ENCODE data around the gene KCNIP1.
A peak's percentile ranks its signal among the peaks of the same experiment; 100 is the strongest.

Gene KCNIP1

DNA sequence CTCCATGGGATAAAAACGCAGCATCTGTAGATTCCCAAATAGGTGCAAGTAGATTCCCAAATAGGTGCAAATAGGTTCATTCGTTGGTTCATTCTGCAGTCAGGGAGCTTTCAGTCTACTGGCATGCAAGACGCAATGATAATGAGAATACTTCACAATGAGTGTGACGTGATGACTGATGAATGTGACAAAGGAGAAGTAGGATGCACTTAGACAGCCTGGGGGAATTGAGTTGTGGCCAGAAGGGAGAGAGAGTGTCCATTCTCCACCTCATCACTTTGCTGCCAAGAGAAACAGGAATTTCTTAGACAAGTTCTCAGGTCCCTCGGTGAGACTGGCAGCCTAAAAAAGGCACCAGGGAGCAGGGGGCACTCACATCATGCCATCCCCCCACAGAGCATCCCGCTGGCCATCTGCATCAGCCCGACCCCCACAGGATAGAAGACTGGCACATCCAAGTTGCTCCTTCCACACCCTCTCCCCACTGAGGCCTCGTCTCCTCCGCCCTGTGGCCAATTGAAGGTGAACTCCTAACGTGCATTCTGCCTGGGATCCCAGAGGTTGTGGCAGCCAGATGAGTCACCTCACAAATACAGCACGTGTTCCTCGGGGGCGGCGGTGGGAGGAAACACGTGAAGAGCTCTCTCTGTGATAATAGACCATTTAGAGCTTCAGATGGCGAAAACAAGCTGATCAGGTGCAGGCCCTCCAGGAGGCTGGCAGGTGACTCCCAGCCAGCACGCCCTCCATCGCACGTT lies 19.9 kb upstream of the KCNIP1 start:
- DNase-seq (ENCODE audit: low spot score): peak; percentile 38

GRCh38 chr5:170484459-170484831 lies 19.4 kb upstream of the KCNIP1 start:
- DNase-seq (ENCODE audit: low spot score): peak; percentile 14

GRCh38 chr5:170484847-170485615 lies 18.8 kb upstream of the KCNIP1 start:
- peak; percentile 25 for DNase-seq (ENCODE audit: low spot score)

DNA sequence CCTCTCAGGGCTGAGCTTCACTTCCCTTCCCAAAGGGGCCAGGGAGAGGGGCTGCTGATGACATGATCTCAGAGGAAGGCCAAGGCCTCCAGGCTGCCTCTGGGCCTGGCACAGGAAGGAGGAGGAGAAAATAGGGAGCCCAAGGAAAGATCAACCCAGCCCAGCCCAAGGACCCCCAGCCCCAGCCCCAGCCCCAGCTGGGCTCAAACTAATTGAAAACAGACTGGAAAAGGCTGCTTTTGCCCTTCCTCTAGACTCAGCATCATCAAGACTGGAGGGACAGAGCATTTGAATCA lies 18.3 kb upstream of the KCNIP1 start:
- no peak for DNase-seq (ENCODE audit: low spot score)

GRCh38 chr5:170486371-170486770 lies 17.4 kb upstream of the KCNIP1 start:
- no peak for DNase-seq (ENCODE audit: low spot score)

GRCh38 chr5:170488570-170488969 lies 15.2 kb upstream of the KCNIP1 start:
- no peak for DNase-seq (ENCODE audit: low spot score)

GRCh38 chr5:170489199-170489598 lies 14.6 kb upstream of the KCNIP1 start:
- no peak for DNase-seq (ENCODE audit: low spot score)

DNA sequence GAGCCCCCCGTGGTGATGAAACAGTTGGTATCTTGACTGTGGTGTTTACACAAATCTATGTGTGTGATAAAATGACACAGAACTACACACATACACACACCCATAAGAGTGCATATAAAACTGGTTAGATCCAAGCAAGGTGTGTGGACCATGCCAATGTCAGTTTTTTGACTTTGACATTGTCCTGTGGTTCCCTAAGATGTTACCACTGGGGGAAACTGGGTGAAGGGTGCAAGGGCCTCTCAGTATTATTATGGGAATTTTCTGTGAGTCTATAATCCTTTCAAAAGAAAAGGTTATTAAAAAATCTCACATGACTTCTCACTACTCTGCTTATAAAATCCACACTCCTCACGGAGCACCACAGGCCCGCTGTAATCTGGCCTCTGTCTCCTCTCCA lies 13.4 kb upstream of the KCNIP1 start:
- no peak for DNase-seq (ENCODE audit: low spot score)

DNA sequence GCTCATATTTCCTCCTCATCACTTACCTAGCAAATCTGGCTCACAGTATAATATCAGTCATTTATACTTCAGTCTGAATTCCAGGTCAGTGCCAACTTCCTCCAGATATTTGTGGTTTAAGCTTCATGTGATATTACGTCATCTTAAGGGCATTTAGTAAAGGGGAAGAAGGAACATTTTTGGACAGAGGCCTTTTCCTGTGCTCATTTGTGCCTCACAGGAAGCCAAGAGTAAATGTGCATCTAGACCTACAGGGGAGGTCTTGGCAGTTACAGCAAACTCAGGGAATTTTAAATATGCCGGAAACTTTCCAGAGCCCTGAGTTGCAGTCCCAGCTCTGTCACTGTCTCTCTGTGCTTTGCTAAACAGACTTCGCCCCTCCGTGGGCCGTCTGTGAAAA lies 12.3 kb upstream of the KCNIP1 start:
- no peak for DNase-seq (ENCODE audit: low spot score)

GRCh38 chr5:170493028-170493820 lies 10.6 kb upstream of the KCNIP1 start:
- DNase-seq (ENCODE audit: low spot score): no peak

DNA sequence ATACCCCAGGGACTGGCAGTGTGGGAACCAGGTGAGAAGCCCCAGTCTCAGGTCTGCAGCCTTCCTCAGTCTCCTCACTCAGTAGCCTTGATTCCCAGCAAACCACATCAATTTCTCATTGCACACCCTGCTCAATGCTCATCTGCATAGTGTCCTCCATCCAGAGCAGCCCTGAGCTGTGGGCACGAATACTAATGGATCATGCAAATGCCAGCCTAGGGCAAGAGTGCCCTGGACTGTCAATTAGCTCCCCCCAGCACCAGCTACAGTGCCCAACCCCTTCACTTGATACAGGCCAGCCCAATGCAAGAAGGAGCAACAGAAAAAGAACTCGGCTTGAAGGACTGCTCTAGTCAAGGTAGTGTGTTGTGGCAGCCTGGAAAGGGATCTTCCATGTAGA lies 9.8 kb upstream of the KCNIP1 start:
- no peak for DNase-seq (ENCODE audit: low spot score)

GRCh38 chr5:170495825-170496661 lies 7.8 kb upstream of the KCNIP1 start:
- no peak for DNase-seq (ENCODE audit: low spot score)

GRCh38 chr5:170496662-170497028 lies 7.2 kb upstream of the KCNIP1 start:
- DNase-seq (ENCODE audit: low spot score): no peak

DNA sequence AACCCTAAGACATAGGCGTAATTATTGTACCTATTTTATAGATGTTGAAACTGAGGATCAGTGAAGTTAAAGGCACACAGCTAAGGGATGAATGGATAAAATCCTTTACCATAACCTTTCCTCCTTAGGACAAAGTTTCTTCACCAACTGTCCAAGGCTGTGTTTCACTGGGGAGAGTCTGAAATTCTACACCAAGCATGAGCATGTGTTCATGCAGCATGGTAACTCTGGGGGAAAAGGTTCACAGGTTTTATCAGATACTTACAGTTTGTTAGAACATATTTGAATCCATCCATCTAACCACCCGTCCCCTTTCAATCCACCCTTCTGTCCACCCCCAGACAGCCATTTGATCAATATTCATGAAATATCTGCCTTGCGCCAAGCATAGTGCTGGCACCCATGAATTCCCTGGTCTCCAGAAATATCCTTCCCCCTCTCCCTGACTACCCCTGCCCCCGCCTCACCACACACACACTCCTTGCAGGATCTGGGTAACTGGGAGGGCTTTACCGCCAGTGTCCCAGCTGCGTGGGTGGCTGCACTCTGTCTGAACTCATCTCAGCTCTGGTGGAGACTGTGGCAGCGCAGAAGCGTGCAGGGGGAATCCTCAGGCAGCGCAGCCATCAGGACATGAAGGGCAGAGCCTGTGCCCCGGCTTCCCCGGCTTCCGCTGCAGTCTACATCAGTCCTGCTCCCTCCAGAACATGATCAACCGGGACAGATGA lies 6.3 kb upstream of the KCNIP1 start:
- no peak for DNase-seq (ENCODE audit: low spot score)

- DNase-seq (ENCODE audit: low spot score): no peak
Measured at GRCh38 chr5:170498811-170499351, 4.9 kb upstream of the KCNIP1 start.

GRCh38 chr5:170499621-170500020 lies 4.2 kb upstream of the KCNIP1 start:
- no peak for DNase-seq (ENCODE audit: low spot score)

DNA sequence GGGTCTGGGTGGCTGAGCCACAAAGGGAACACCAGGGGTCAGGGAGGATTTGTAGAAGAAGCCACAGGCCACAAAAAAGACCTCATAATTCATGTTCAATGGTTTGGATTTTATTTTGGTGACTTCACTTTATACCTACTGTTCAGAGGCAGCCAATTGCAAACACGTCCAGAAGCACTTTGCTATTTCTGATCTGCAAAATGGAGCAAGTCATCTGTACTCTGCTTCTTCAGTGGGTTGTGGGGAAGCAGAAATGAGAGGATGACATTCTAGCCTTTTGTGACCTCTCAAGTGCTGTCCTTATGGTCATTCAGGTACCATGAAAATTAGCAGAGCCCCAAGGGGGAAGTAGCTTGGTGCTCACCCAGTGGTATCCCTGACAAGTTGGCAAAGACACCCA lies 2.5 kb upstream of the KCNIP1 start:
- no peak for DNase-seq (ENCODE audit: low spot score)

GRCh38 chr5:170501931-170502330 lies 1.9 kb upstream of the KCNIP1 start:
- DNase-seq (ENCODE audit: low spot score): no peak

DNA sequence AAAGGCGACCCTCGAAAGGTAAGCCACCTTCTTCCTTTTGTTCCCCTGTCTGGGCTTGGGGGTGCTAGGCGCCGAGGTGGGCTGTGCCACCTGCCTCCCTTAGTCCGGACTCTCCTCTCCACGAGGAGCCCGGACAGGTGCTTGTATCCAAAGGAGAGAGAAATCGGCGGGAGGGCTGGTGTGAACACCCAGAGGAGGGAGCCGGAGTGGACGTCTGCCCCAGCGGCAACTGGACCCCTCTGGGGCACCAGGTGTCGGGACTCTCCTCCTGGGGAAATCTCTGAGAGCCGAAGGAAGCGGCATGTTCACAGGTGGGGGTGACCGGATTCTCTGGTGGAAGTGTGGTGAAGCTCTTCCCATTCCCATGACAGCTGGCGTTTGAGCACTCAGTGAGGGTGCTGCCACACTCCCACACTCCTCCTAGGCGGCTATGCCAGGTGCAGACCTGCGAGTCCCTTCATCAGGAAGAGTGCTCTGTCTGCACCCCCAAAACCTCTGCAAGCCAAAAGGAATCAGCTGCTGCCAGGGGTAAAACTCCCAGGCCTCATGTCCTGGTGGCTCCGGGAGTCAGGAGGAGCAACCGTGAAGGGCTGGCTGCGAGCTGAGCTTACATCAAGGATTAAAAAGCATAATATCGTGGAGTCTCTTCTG lies 921 bp downstream of the KCNIP1 start:
- DNase-seq (ENCODE audit: low spot score): no peak

DNA sequence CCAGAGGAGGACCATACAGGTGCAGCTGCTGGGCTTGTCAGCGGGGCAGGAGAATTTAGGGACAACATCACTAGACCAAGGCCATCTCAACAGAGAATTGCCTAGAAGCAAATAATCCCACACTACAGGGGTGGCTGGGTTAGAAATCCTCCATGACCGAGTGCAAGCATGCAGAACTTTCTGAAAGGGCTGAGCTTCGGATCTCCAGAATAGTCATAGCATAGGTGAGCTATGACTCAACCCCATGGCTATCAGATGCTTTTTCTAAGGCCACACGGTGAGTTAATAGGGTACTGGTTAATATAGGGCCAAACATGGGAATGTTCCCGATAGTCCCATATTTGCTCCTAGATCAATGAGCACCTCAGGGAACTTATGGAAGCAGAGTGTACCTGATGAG lies 4.2 kb downstream of the KCNIP1 start:
- no peak for DNase-seq (ENCODE audit: low spot score)

Measured in ecto neural progenitor cell (in vitro differentiated cells).